Neuronal stem cell (in vitro differentiated cells): ENCODE measurements around the gene SSTR1.
"Not testable (repeated sequence)": the region's sequence is repeated elsewhere in the genome, so short reads cannot be mapped to it uniquely, and the experiment has no call there.

Experiments used
- DNase-seq: peaks from one replicate; pipeline ENCODE4 v3.0.0-alpha.2; 2013; ENCODE audit warnings: low spot score
- H2AFZ ChIP-seq: one replicate; pipeline ENCODE4 v1.6.1; 2013; ENCODE audit warnings: mild to moderate bottlenecking, low read length, inconsistent platforms
- H2AK5ac ChIP-seq: 2 replicates; pipeline ENCODE4 v1.6.1; 2013; ENCODE audit warnings: low read depth, mild to moderate bottlenecking, inconsistent platforms, low read length, moderate library complexity, mixed read lengths
- H2BK120ac ChIP-seq: 2 replicates; pipeline ENCODE4 v1.6.1; 2013; ENCODE audit warnings: low read depth, mild to moderate bottlenecking, inconsistent platforms, low read length, moderate library complexity, mixed read lengths
- H2BK12ac ChIP-seq: one replicate; pipeline ENCODE4 v1.6.1; 2013; ENCODE audit warnings: low read length, inconsistent platforms
- H2BK15ac ChIP-seq: 2 replicates; pipeline ENCODE4 v1.6.1; 2013; ENCODE audit warnings: mild to moderate bottlenecking, low read length, inconsistent platforms, mixed read lengths
- H2BK5ac ChIP-seq: one replicate; pipeline ENCODE4 v1.6.1; 2013; ENCODE audit warnings: inconsistent platforms, mild to moderate bottlenecking, low read length, moderate library complexity
- H3K14ac ChIP-seq: one replicate; pipeline ENCODE4 v1.6.1; 2013; ENCODE audit warnings: low read length, inconsistent platforms
- H3K18ac ChIP-seq: 2 replicates; pipeline ENCODE4 v1.6.1; 2013; ENCODE audit warnings: low read length, inconsistent platforms
- H3K23ac ChIP-seq: 2 replicates; pipeline ENCODE4 v1.6.1; 2013; ENCODE audit warnings: low read depth, mild to moderate bottlenecking, mixed read lengths, low read length, inconsistent platforms; ENCODE audit not compliant: poor library complexity
- H3K27ac ChIP-seq: replicated peaks from 3 replicates; pipeline ENCODE4 v1.5.1; 2013; ENCODE audit warnings: low read length, inconsistent platforms
- H3K27me3 ChIP-seq, 3 experiments: 2 replicates each; pipeline ENCODE4 v1.6.1; 2013; ENCODE audit warnings: low read length in 3 of 3, mild to moderate bottlenecking in 2 of 3, inconsistent platforms in 1 of 3, low read depth in 1 of 3, mixed read lengths in 1 of 3, moderate library complexity in 1 of 3; ENCODE audit not compliant: control insufficient read depth in 3 of 3, insufficient read depth in 3 of 3
- H3K36me3 ChIP-seq, 2 donors: replicated peaks in 1 of 2; 2 replicates each; pipeline ENCODE4 v1.6.1; 2013; ENCODE audit warnings: low read length in 2 of 2; ENCODE audit not compliant: control insufficient read depth in 2 of 2, insufficient read depth in 2 of 2
- H3K4ac ChIP-seq: 2 replicates; pipeline ENCODE4 v1.6.1; 2013; ENCODE audit warnings: inconsistent platforms, mild to moderate bottlenecking, low read length, moderate library complexity
- H3K4me1 ChIP-seq, 2 donors: 1 replicate in 1 of 2; 2 replicates in 1 of 2; pipeline ENCODE4 v1.6.1; 2013; ENCODE audit warnings: low read length in 2 of 2, low read depth in 1 of 2; ENCODE audit not compliant: control insufficient read depth in 2 of 2, insufficient read depth in 1 of 2
- H3K4me2 ChIP-seq: one replicate; pipeline ENCODE4 v1.6.1; 2013; ENCODE audit warnings: mild to moderate bottlenecking, low read length, inconsistent platforms; ENCODE audit not compliant: insufficient read depth, poor library complexity, severe bottlenecking
- H3K4me3 ChIP-seq, 2 donors: 2 replicates each; pipeline ENCODE4 v1.5.1; 2013; ENCODE audit warnings: low read length in 2 of 2, mild to moderate bottlenecking in 2 of 2, inconsistent platforms in 1 of 2, moderate library complexity in 1 of 2
- H3K79me1 ChIP-seq: one replicate; pipeline ENCODE4 v1.6.1; 2013; ENCODE audit warnings: low read depth, mild to moderate bottlenecking, inconsistent platforms, low read length, moderate library complexity
- H3K9ac ChIP-seq: one replicate; pipeline ENCODE4 v1.6.1; 2013; ENCODE audit warnings: mild to moderate bottlenecking, low read depth, low read length, inconsistent platforms; ENCODE audit not compliant: poor library complexity
- H3K9me3 ChIP-seq, 2 donors: replicated peaks in 1 of 2; 2 replicates each; pipeline versions ENCODE3 to v1.6.1; 2013; ENCODE audit warnings: low read length in 2 of 2, mild to moderate bottlenecking in 2 of 2, inconsistent platforms in 1 of 2, low read depth in 1 of 2, mixed read lengths in 1 of 2, moderate library complexity in 1 of 2; ENCODE audit not compliant: control insufficient read depth in 2 of 2, insufficient read depth in 1 of 2
- H4K8ac ChIP-seq: one replicate; pipeline ENCODE4 v1.6.1; 2013; ENCODE audit warnings: low read depth, mild to moderate bottlenecking, inconsistent platforms, low read length, moderate library complexity
- H4K91ac ChIP-seq: one replicate; pipeline ENCODE4 v1.6.1; 2013; ENCODE audit warnings: low read length, low read depth, mild to moderate bottlenecking, inconsistent platforms; ENCODE audit not compliant: poor library complexity
- WGBS, 2 donors: extraction: QIAGEN DNeasy Blood & Tissue Kit; methylation state at CpG; one replicate each; pipeline ENCODE4 v1.1.7; 2013; ENCODE audit warnings: missing lambda C conversion rate in 2 of 2, mixed read lengths in 1 of 2; ENCODE audit not compliant: insufficient read length in 2 of 2, insufficient replicate concordance in 1 of 2; ENCODE audit errors: extremely low coverage in 2 of 2; 5-methylcytosine and 5-hydroxymethylcytosine counted together

SSTR1 gene

GRCh38 chr14:38190846-38191245 is 16.9 kb upstream of the SSTR1 start:
- H2AFZ ChIP-seq, H4K91ac ChIP-seq, H3K14ac ChIP-seq, H3K27me3 ChIP-seq, H3K4me2 ChIP-seq, H3K9me3 ChIP-seq, H2BK120ac ChIP-seq, H4K8ac ChIP-seq, H2BK5ac ChIP-seq, H3K4me3 ChIP-seq, H2BK12ac ChIP-seq, H3K36me3 ChIP-seq, H3K27ac ChIP-seq, H3K9ac ChIP-seq, H3K18ac ChIP-seq, H2AK5ac ChIP-seq, H2BK15ac ChIP-seq, H3K4me1 ChIP-seq, H3K4ac ChIP-seq, DNase-seq, H3K79me1 ChIP-seq, H3K23ac ChIP-seq: not testable (repeated sequence)
- no CpG with 5 or more reads among the region's 11 CpGs for WGBS, 2 donors

DNA sequence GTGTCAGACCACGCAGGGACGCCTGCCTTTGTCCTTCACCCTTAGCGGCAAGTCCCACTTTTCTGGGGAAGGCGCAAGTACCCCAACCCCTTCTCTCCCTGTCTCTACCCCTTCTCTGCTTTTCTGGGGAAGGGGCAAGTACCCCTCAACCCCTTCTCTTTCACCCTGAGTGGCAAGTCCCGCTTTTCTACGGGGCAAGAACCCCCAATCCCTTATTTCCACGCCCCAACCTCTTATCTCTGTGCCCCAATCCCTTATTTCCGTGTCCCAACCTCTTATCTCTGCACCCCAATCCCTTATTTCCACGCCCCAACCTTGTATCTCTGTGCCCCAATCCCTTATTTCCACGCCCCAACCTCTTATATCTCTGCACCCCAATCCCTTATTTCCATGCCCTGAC is 16.2 kb upstream of the SSTR1 start:
- H3K14ac ChIP-seq, H4K91ac ChIP-seq, H2AFZ ChIP-seq, H3K18ac ChIP-seq, H2BK5ac ChIP-seq, H3K9me3 ChIP-seq, H3K4me1 ChIP-seq, H3K4me3 ChIP-seq, H3K23ac ChIP-seq, H3K4ac ChIP-seq, DNase-seq, H3K27ac ChIP-seq, H3K9ac ChIP-seq, H2BK12ac ChIP-seq, H2AK5ac ChIP-seq, H2BK15ac ChIP-seq, H4K8ac ChIP-seq, H3K79me1 ChIP-seq, H3K36me3 ChIP-seq, H3K27me3 ChIP-seq, H2BK120ac ChIP-seq, H3K4me2 ChIP-seq: not testable (repeated sequence)
- WGBS, 2 donors: no CpG with 5 or more reads among the region's 10 CpGs

- no peak overlapping the region for H3K14ac ChIP-seq
- no peak overlapping the region for H2AFZ ChIP-seq
- H3K27ac ChIP-seq: no peak overlapping the region
- no peak overlapping the region for H3K4me3 ChIP-seq
- no peak overlapping the region for H3K9ac ChIP-seq
- H3K18ac ChIP-seq: no peak overlapping the region
- no peak overlapping the region for H2AK5ac ChIP-seq
- H3K27me3 ChIP-seq: no peaks in the 10 kb centered on the region
- no peak overlapping the region for H3K23ac ChIP-seq
- no peak for DNase-seq
- no peak overlapping the region for H2BK12ac ChIP-seq
- no peak overlapping the region for H2BK120ac ChIP-seq
- H2BK15ac ChIP-seq: no peak overlapping the region
- no peak overlapping the region for H2BK5ac ChIP-seq
- no peak overlapping the region for H4K8ac ChIP-seq
- no peaks in the 10 kb centered on the region for H3K9me3 ChIP-seq
- no peak overlapping the region for H3K4ac ChIP-seq
- H3K4me2 ChIP-seq: no peak overlapping the region
- no peaks in the 10 kb centered on the region for H3K79me1 ChIP-seq
- no peak overlapping the region for H4K91ac ChIP-seq
- H3K36me3 ChIP-seq: no peaks in the 10 kb centered on the region
- H3K4me1 ChIP-seq: no peaks in the 10 kb centered on the region
These were observed 10.5 kb upstream of the SSTR1 start for GRCh38 chr14:38197001-38197783.

DNA sequence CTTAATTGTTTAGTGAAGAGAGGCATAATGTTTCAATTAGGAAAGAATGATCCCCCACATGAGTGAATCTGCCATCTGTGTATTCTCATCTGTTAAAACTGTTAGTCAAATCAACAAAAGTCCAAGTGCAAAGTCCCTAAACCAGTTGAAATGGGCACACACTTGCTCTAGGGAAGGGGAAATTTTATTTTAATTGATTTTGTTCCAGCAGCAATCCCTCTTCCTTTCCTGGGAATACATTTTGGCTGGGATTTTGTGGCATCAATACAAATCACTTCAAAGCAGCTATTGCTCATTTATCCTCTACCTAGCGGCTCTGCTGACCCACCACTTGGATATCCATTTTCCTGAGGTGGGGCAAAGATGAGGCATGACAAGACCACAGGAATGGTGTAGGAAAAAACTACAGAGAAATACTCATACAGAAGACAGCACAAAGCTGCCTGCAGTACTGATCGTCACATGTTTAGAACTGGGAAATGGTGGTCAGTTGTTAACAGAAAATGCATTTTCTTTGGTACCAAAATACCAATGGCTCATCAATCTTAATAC is 9.8 kb upstream of the SSTR1 start:
- Histone ChIP-seq H3K14ac (no peak overlapping the region), H3K4me3 (no peak overlapping the region), H3K18ac (no peak overlapping the region), H2AFZ (no peak overlapping the region), H3K27ac (no peak overlapping the region), H4K91ac (no peak overlapping the region), H3K4me1 (no peaks in the 10 kb centered on the region), H2BK120ac (no peak overlapping the region), H3K79me1 (no peaks in the 10 kb centered on the region), H3K4ac (no peak overlapping the region), H3K9me3 (no peaks in the 10 kb centered on the region), H3K4me2 (no peak overlapping the region), H2BK12ac (no peak overlapping the region), H3K36me3 (no peaks in the 10 kb centered on the region), H3K23ac (no peak overlapping the region), H3K27me3 (no peaks in the 10 kb centered on the region), H4K8ac (no peak overlapping the region), H2BK15ac (no peak overlapping the region), H2BK5ac (no peak overlapping the region), H3K9ac (no peak overlapping the region), H2AK5ac (no peak overlapping the region)
- no CpG with 5 or more reads among the region's 2 CpGs for WGBS, 2 donors
- no peak for DNase-seq
